Transverse colon (tissue), 4 donors: ENCODE data around the gene PDE4B. TPM values are rescaled to one million over a fixed set of nuclear protein-coding genes. Genes with fewer than 3 reads are reported as not detected.

ENCODE experiments used
- DNase-seq: peaks from one replicate; pipeline ENCODE4 v3.0.0-alpha.2; 2019
- H3K27ac ChIP-seq, 4 donors: fragments of 200-600 bp; sonication (generic); 2 replicates each; pipeline ENCODE4 v1.5.1; 2016 to 2018; ENCODE audit warnings: inconsistent platforms in 4 of 4
- H3K27me3 ChIP-seq: fragments of 200-600 bp; sonication (generic); 2 replicates; pipeline ENCODE4 v1.5.1; 2017; ENCODE audit warnings: inconsistent platforms
- H3K36me3 ChIP-seq, 4 donors: fragments of 200-600 bp; sonication (generic); 2 replicates each; pipeline ENCODE4 v1.5.1; 2017 to 2019; ENCODE audit warnings: inconsistent platforms in 4 of 4
- H3K4me1 ChIP-seq, 4 donors: fragments of 200-600 bp; sonication (generic); 2 replicates each; pipeline ENCODE4 v1.5.1; 2017 to 2020; ENCODE audit warnings: inconsistent platforms in 4 of 4
- H3K4me3 ChIP-seq, 4 donors: fragments of 200-600 bp; sonication (generic); 1 replicate in 1 of 4; 2 replicates in 3 of 4; pipeline versions ENCODE4 v1.5.1 to v1.6.1; 2017 to 2019; ENCODE audit warnings: inconsistent platforms in 4 of 4
- H3K9me3 ChIP-seq, 2 donors: fragments of 200-600 bp; sonication (generic); 2 replicates each; pipeline ENCODE4 v1.5.1; 2017 to 2019; ENCODE audit warnings: inconsistent platforms in 2 of 2
- EP300 ChIP-seq: sonication (generic); formaldehyde crosslinking; IDR thresholded peaks from one replicate; pipeline ENCODE4 v1.6.1; 2017; ENCODE audit warnings: antibody characterized with exemption, low read depth
- POLR2A ChIP-seq: fragments of 450-650 bp; IDR thresholded peaks from one replicate; pipeline ENCODE4 v1.6.1; 2016; ENCODE audit warnings: antibody characterized with exemption, mild to moderate bottlenecking, moderate library complexity
- POLR2AphosphoS5 ChIP-seq, 3 donors: sonication (generic); formaldehyde crosslinking; IDR thresholded peaks; one replicate each; pipeline ENCODE4 v1.6.1; 2016; ENCODE audit warnings: antibody characterized with exemption in 3 of 3
- WGBS, 2 donors: methylation state at CpG; one replicate each; pipeline ENCODE4 v1.1.5; 2018; ENCODE audit warnings: low coverage in 1 of 2; 5-methylcytosine and 5-hydroxymethylcytosine counted together
- in situ Hi-C, 4 donors: fragments of 200-750 bp; cut with MboI; loops; one replicate each; pipeline versions ENCODE4 v1.15.0 to v1.15.1; 2017; ENCODE audit warnings: low sequenced_read_pairs in 3 of 4, low pct_ligation_motif_present in 1 of 4, low pct_unique_long_range_greater_than_20kb in 1 of 4
- intact Hi-C: fragments of 100-400 bp; cut with DNase I; formaldehyde crosslinking; loops from one replicate; pipeline ENCODE4 v1.15.1; 2023; ENCODE audit warnings: low total_unique reads
- total RNA-seq, 4 donors: library from RNA; depleted of rRNA; stranded (reverse); fragments of >200 nt; gene quantifications; one replicate each; pipeline ENCODE4 v1.1.0, GENCODE V29; 2016
- TF ChIP-seq, protein P1 (sequence below), 5 experiments: fragments of 200-600 bp in 3 of 5; fragments of 450-650 bp in 2 of 5; sonication (generic) in 3 of 5; IDR thresholded peaks; 1 replicate in 2 of 5; 2 replicates in 3 of 5; pipeline ENCODE4 v1.5.1; 2016 to 2017; ENCODE audit warnings: antibody characterized with exemption in 5 of 5, inconsistent platforms in 3 of 5, mild to moderate bottlenecking in 2 of 5, moderate library complexity in 1 of 5

Gene PDE4B
- total RNA-seq, 4 donors from 2014 or later, result 4.5 to 14.8 (median 6.5) TPM

DNA sequence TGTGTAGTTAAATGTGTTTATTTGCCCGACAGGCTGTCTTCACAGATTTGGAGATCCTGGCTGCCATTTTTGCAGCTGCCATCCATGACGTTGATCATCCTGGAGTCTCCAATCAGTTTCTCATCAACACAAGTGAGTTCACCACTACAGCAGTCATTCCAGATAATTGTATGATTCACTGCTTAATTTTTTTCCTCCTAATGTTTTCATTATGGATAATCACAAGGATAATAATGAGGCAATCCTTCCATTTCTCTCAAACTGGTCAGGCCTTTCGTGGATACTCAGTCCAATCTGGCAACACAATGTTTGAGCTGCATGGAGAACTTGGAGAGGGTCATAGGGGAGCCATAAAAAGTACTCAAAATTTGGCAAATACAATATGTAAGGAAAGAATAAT is 572.9 kb downstream of the PDE4B start:
- no peak overlapping the region for H3K27ac ChIP-seq
- H3K9me3 ChIP-seq, result no peaks in the 10 kb centered on the region
- H3K4me1 ChIP-seq, result no peaks in the 10 kb centered on the region
- in situ Hi-C loops (no loop called here), intact Hi-C loops (no loop called here)
- no peaks in the 10 kb centered on the region for H3K27me3 ChIP-seq
- WGBS, 2 donors, result 82 to 93% methylated on average over 2 to 3 of the region's 3 CpGs
- TF ChIP-seq POLR2A, result no peak
- TF ChIP-seq, protein P1, sequence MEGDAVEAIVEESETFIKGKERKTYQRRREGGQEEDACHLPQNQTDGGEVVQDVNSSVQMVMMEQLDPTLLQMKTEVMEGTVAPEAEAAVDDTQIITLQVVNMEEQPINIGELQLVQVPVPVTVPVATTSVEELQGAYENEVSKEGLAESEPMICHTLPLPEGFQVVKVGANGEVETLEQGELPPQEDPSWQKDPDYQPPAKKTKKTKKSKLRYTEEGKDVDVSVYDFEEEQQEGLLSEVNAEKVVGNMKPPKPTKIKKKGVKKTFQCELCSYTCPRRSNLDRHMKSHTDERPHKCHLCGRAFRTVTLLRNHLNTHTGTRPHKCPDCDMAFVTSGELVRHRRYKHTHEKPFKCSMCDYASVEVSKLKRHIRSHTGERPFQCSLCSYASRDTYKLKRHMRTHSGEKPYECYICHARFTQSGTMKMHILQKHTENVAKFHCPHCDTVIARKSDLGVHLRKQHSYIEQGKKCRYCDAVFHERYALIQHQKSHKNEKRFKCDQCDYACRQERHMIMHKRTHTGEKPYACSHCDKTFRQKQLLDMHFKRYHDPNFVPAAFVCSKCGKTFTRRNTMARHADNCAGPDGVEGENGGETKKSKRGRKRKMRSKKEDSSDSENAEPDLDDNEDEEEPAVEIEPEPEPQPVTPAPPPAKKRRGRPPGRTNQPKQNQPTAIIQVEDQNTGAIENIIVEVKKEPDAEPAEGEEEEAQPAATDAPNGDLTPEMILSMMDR (IDR thresholded peaks at IDR 0.05), result no peak
- no peak for TF ChIP-seq POLR2AphosphoS5 (IDR thresholded peaks at IDR 0.05)
- no peak for TF ChIP-seq EP300
- DNase-seq, result no peak
- H3K36me3 ChIP-seq, result peaks cover 0 to 11% (median 3%) of the 10 kb centered on the region in 4 donors
- no peak overlapping the region for H3K4me3 ChIP-seq

DNA sequence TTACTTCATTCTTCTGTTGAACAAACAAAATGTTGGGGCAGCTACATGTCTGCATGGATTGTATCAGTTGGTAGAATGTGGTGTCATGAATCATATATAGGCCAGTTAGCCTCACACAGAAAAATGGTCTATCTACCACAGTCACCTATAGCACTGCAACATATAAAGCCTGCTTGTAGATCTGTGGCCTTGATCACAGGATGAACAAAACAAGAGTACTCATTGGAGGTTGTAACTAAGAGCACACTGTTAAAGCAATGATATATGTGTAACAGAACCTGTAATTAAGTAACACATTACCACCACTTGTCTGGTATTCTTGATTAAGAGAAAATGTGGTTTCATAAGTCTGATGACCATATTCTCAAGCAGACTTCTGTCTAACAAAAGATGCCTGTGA is 573.9 kb downstream of the PDE4B start:
- in situ Hi-C loops (no loop called here), intact Hi-C loops (no loop called here)
- TF ChIP-seq POLR2A, result no peak
- TF ChIP-seq POLR2AphosphoS5 (IDR thresholded peaks at IDR 0.05), result no peak
- TF ChIP-seq EP300, result no peak
- TF ChIP-seq, protein P1 (IDR thresholded peaks at IDR 0.05), result no peak
- Histone ChIP-seq H3K27ac (no peak overlapping the region), H3K9me3 (no peaks in the 10 kb centered on the region), H3K4me1 (peaks cover 0 to 7% (median 4%) of the 10 kb centered on the region in 4 donors), H3K27me3 (no peaks in the 10 kb centered on the region), H3K36me3 (peaks cover 0 to 11% (median 3%) of the 10 kb centered on the region in 4 donors), H3K4me3 (no peak overlapping the region)
- no peak for DNase-seq

DNA sequence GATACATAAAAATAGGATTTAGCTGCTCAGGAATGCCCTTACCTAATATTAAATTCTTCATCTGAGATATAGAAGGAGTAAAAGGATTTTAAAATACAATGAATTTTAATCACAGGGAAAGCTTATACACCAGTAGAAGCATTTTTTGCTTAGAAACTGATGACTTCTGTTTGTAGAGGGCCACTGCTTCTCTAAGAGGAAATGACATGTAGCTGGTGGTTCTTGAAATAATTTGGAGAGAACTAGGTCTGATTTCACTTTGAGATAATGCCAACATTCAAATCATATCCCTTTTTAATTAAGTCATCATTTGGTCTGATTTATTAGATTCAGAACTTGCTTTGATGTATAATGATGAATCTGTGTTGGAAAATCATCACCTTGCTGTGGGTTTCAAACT is 574.7 kb downstream of the PDE4B start:
- TF ChIP-seq POLR2AphosphoS5 (IDR thresholded peaks at IDR 0.05), result no peak
- no peak for TF ChIP-seq POLR2A
- TF ChIP-seq, protein P1 (IDR thresholded peaks at IDR 0.05), result no peak
- TF ChIP-seq EP300, result no peak
- Histone ChIP-seq H3K9me3 (no peaks in the 10 kb centered on the region), H3K27me3 (no peaks in the 10 kb centered on the region), H3K27ac (no peak overlapping the region), H3K4me3 (no peak overlapping the region), H3K36me3 (peaks cover 0 to 11% (median 3%) of the 10 kb centered on the region in 4 donors), H3K4me1 (peaks cover 0 to 10% (median 6%) of the 10 kb centered on the region in 4 donors)
- intact Hi-C loops (no loop called here), in situ Hi-C loops (no loop called here)
- DNase-seq, result no peak

DNA sequence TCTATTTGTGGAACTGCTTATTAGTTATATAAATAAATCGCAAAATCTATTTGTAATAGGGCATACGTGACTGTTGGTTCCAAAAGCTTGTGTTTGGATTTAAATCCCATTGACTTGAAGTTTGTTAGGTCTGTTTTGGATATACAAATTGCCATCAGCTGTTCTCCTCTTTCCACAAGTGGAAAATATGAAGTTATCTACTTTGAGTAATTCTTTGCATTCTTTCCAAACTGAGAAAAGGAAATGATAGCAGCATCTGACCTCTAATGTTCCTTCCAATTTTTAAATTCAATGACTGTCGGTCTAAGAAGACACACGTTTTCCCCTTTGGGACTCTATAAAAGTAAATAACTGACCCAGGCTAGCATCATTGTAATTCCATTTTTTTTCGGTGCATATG is 575.6 kb downstream of the PDE4B start:
- H3K9me3 ChIP-seq, result no peaks in the 10 kb centered on the region
- no peak overlapping the region for H3K4me3 ChIP-seq
- 74 to 85% methylated on average over 5 of the region's 5 CpGs for WGBS, 2 donors
- no peak for DNase-seq
- H3K27me3 ChIP-seq, result no peaks in the 10 kb centered on the region
- peaks cover 0 to 17% (median 6%) of the 10 kb centered on the region in 4 donors for H3K4me1 ChIP-seq
- in situ Hi-C loops, result no loop called here
- intact Hi-C loops, result no loop called here
- no peak for TF ChIP-seq POLR2AphosphoS5 (IDR thresholded peaks at IDR 0.05)
- TF ChIP-seq POLR2A, result no peak
- TF ChIP-seq, protein P1 (IDR thresholded peaks at IDR 0.05), result no peak
- no peak for TF ChIP-seq EP300
- peaks cover 0 to 7% (median 3%) of the 10 kb centered on the region in 4 donors for H3K36me3 ChIP-seq
- H3K27ac ChIP-seq, result no peak overlapping the region
